ENCODE results near the gene MRPS25. TPM values are rescaled to one million over a fixed set of nuclear protein-coding genes. Genes with fewer than 3 reads are reported as not detected.

The MRPS25 gene
- total RNA-seq, 4 donors from 2014 or later, result 63.3 to 91.6 (median 79.8) TPM

GRCh38 chr3:15074500-15074899 lies 9.4 kb upstream of the MRPS25 start:
- H3K4me1 ChIP-seq, result no peaks in the 10 kb centered on the region
- H3K4me3 ChIP-seq (replicated peaks in 1 of 3), result no peak overlapping the region
- H3K36me3 ChIP-seq, result peaks cover 64 to 81% of the 10 kb centered on the region in 2 donors
- no peaks in the 10 kb centered on the region for H3K27me3 ChIP-seq
- DNase-seq, result no peak
- H3K27ac ChIP-seq, result no peak overlapping the region
- no peak for TF ChIP-seq POLR2A (IDR thresholded peaks at IDR 0.05)
- TF ChIP-seq, protein P1, sequence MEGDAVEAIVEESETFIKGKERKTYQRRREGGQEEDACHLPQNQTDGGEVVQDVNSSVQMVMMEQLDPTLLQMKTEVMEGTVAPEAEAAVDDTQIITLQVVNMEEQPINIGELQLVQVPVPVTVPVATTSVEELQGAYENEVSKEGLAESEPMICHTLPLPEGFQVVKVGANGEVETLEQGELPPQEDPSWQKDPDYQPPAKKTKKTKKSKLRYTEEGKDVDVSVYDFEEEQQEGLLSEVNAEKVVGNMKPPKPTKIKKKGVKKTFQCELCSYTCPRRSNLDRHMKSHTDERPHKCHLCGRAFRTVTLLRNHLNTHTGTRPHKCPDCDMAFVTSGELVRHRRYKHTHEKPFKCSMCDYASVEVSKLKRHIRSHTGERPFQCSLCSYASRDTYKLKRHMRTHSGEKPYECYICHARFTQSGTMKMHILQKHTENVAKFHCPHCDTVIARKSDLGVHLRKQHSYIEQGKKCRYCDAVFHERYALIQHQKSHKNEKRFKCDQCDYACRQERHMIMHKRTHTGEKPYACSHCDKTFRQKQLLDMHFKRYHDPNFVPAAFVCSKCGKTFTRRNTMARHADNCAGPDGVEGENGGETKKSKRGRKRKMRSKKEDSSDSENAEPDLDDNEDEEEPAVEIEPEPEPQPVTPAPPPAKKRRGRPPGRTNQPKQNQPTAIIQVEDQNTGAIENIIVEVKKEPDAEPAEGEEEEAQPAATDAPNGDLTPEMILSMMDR (IDR thresholded peaks at IDR 0.05), result no peak
- no peaks in the 10 kb centered on the region for H3K9me3 ChIP-seq
- intact Hi-C loops (cut with DNase I), result no loop called here
- WGBS, 2 donors, result 92 to 93% methylated on average over 15 to 18 of the region's 19 CpGs

DNA sequence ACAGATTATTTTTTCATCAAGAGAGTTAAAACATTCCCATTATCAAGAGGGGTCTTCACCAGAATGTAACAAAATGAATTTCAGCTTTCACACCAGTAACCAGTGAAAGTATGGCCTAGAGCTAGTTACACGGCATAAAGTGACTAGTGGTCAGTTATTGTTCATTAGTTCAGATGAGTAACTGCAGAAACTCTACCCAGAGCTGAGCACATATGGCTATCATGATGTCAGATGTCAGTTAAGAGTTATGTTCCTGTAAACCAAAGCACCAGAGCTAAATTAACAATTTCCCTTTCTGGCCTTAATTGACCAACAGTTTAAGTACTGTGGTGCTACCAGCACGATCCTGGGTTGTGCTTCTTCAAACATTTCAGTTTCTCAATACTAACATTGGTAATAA lies 6.6 kb upstream of the MRPS25 start:
- Histone ChIP-seq H3K36me3 (peaks cover 41 to 58% of the 10 kb centered on the region in 2 donors), H3K4me3 (replicated peaks in 1 of 3) (no peak overlapping the region), H3K27me3 (no peaks in the 10 kb centered on the region), H3K4me1 (no peaks in the 10 kb centered on the region), H3K9me3 (no peaks in the 10 kb centered on the region), H3K27ac (no peak overlapping the region)
- TF ChIP-seq, protein P1 (IDR thresholded peaks at IDR 0.05), result no peak
- no peak for TF ChIP-seq POLR2A (IDR thresholded peaks at IDR 0.05)
- intact Hi-C loops (cut with DNase I), result no loop called here
- no peak for DNase-seq
- 90 to 94% methylated on average over 2 of the region's 2 CpGs for WGBS, 2 donors

- Histone ChIP-seq H3K9me3 (no peaks in the 10 kb centered on the region), H3K36me3 (peaks cover 21 to 35% of the 10 kb centered on the region in 2 donors), H3K4me3 (replicated peaks in 1 of 3) (no peak overlapping the region), H3K27ac (no peak overlapping the region), H3K4me1 (peaks cover 0 to 6% of the 10 kb centered on the region in 2 donors), H3K27me3 (no peaks in the 10 kb centered on the region)
- DNase-seq, result no peak
- no peak for TF ChIP-seq POLR2A (IDR thresholded peaks at IDR 0.05)
- TF ChIP-seq, protein P1 (IDR thresholded peaks at IDR 0.05), result no peak
- intact Hi-C loops (cut with DNase I), result no loop called here
- 92 to 100% methylated on average over 1 of the region's 1 CpG for WGBS, 2 donors
These were observed 4.3 kb upstream of the MRPS25 start for GRCh38 chr3:15069441-15069840.

DNA sequence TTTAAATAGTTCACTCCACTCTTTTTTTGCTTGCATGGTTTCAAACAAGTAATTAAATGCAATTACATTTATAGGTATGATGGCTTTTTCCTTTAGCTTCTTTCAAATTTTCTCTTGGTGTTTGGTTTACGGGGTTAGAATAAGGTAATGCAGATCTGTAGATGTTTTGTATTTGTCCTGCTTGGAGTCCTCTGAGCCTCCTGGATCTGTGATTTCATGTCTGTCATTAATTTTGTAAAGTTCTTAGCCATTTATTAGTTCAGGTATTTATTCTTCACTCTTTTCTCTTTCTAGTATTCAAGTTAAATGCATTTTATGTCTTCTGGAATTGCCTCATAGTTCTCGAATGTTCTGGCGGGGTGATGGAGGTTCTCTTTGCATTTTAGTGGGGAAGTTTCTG lies 1.4 kb upstream of the MRPS25 start:
- no peak for DNase-seq
- intact Hi-C loops (cut with DNase I), result no loop called here
- H3K27me3 ChIP-seq, result no peaks in the 10 kb centered on the region
- no peak overlapping the region for H3K27ac ChIP-seq
- H3K36me3 ChIP-seq, result peaks cover 0 to 9% of the 10 kb centered on the region in 2 donors
- no peaks in the 10 kb centered on the region for H3K9me3 ChIP-seq
- peaks cover 14 to 19% of the 10 kb centered on the region in 2 donors for H3K4me1 ChIP-seq
- H3K4me3 ChIP-seq (replicated peaks in 1 of 3), result no peak overlapping the region
- WGBS, 2 donors, result 94 to 97% methylated on average over 3 of the region's 3 CpGs
- no peak for TF ChIP-seq POLR2A (IDR thresholded peaks at IDR 0.05)
- TF ChIP-seq, protein P1 (IDR thresholded peaks at IDR 0.05), result no peak

DNA sequence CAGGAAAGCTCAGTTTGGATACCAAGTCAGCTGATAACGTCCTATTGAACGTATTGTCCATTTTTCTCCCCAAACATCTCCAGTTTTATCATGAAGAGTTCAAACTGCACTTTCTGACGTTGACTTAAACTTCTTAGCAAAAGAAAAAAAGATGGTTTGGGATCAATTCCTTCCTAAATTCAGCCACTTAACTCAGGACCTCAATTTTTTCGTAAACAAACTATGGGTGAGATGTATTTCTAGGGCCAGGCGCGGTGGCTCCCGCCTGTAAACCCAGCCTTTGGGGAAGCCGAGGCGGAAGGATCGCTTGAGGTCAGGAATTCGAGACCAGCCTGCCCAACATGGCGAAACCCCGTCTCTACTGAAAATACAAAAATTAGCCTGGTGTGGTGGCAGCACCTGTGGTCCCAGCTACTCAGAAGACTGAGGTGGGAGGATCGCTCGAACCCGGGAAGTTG lies 464 bp upstream of the MRPS25 start:
- intact Hi-C loops (cut with DNase I), result no loop called here
- Histone ChIP-seq H3K27me3 (no peaks in the 10 kb centered on the region), H3K27ac (peak overlapping the region in 1 of 3 donors; percentile 79), H3K4me3 (replicated peaks in 1 of 3) (peak overlapping the region in 2 of 3 donors; percentile 50 to 87), H3K4me1 (peaks cover 14 to 19% of the 10 kb centered on the region in 2 donors), H3K36me3 (peaks cover 0 to 2% of the 10 kb centered on the region in 2 donors), H3K9me3 (no peaks in the 10 kb centered on the region)
- DNase-seq, result peak in 1 of 2 donors; percentile 11
- TF ChIP-seq, protein P1 (IDR thresholded peaks at IDR 0.05), result no peak
- TF ChIP-seq POLR2A (IDR thresholded peaks at IDR 0.05), result no peak
- 42 to 48% methylated on average over 16 of the region's 16 CpGs for WGBS, 2 donors

Data from thyroid gland (tissue), 4 donors.